HepG2 (cell line): Measurements from ENCODE around the gene C1orf116. TPM values are rescaled to one million over a fixed set of nuclear protein-coding genes. Genes with fewer than 3 reads are reported as not detected.

Experiments used
- ARID5B ChIP-seq: IDR thresholded peaks from 2 replicates; pipeline ENCODE4 v1.4.0; 2020; ENCODE audit warnings: mild to moderate bottlenecking, missing genetic modification reagents
- CBX2 ChIP-seq, 2 experiments: fragments of 200-600 bp in 1 of 2; sonication (generic); formaldehyde crosslinking in 1 of 2; IDR thresholded peaks; 2 replicates each; pipeline versions ENCODE4 v1.7.0 to v1.8.1; 2018 to 2022; ENCODE audit warnings: low read depth in 2 of 2, low read length in 1 of 2, mild to moderate bottlenecking in 1 of 2, missing genetic modification reagents in 1 of 2
- CSRNP1 ChIP-seq: sonication (generic); formaldehyde crosslinking; IDR thresholded peaks from 2 replicates; pipeline ENCODE4 v1.8.1; 2023; ENCODE audit warnings: mild to moderate bottlenecking, missing genetic modification reagents
- JARID2 ChIP-seq: sonication (generic); formaldehyde crosslinking; IDR thresholded peaks from 2 replicates; pipeline ENCODE4 v1.8.1; 2023; ENCODE audit warnings: missing genetic modification reagents, inconsistent platforms; ENCODE audit not compliant: insufficient replicate concordance
- MXD3 ChIP-seq: IDR thresholded peaks from 2 replicates; pipeline ENCODE4 v1.6.1; 2016; ENCODE audit warnings: mild to moderate bottlenecking, missing biosample characterization, missing genetic modification reagents
- PCBP2 ChIP-seq: fragments of 200-400 bp; formaldehyde crosslinking; optimal IDR thresholded peaks from 2 replicates; pipeline ENCODE3; 2018; ENCODE audit warnings: low read length, low read depth; ENCODE audit not compliant: poor library complexity, severe bottlenecking
- POLR2AphosphoS2 ChIP-seq: IDR thresholded peaks from 2 replicates; pipeline ENCODE4 v1.6.1; 2011; ENCODE audit warnings: low read depth, low read length, improper control_type of control experiment
- RXRB ChIP-seq: IDR thresholded peaks from 2 replicates; pipeline ENCODE4 v1.6.1; 2016; ENCODE audit warnings: borderline replicate concordance, missing genetic modification reagents, missing compliant biosample characterization
- SRF ChIP-seq: IDR thresholded peaks from 2 replicates; pipeline ENCODE4 v1.6.1; 2011; ENCODE audit warnings: mild to moderate bottlenecking, low read depth, low read length, moderate library complexity
- SUZ12 ChIP-seq: fragments of 150-350 bp; IDR thresholded peaks from 2 replicates; pipeline ENCODE4 v1.6.1; 2014; ENCODE audit warnings: low read depth, low read length
- TCF12 ChIP-seq, 2 experiments: fragments of 450-650 bp in 1 of 2; sonication (generic) in 1 of 2; formaldehyde crosslinking in 1 of 2; IDR thresholded peaks; 2 replicates each; pipeline versions ENCODE4 v1.6.1 to v1.8.0; 2017 to 2022; ENCODE audit warnings: antibody characterized with exemption in 1 of 2, mild to moderate bottlenecking in 1 of 2, missing genetic modification reagents in 1 of 2, moderate library complexity in 1 of 2
- ZBTB34 ChIP-seq: sonication (generic); formaldehyde crosslinking; IDR thresholded peaks from 2 replicates; pipeline ENCODE4 v1.8.0; 2022; ENCODE audit warnings: mild to moderate bottlenecking, missing genetic modification reagents
- ZNF12 ChIP-seq: sonication (generic); formaldehyde crosslinking; IDR thresholded peaks from 2 replicates; pipeline ENCODE4 v1.5.0; 2020; ENCODE audit warnings: missing genetic modification reagents
- ZNF331 ChIP-seq: sonication (generic); formaldehyde crosslinking; IDR thresholded peaks from 2 replicates; pipeline ENCODE4 v1.4.0; 2020; ENCODE audit warnings: missing genetic modification reagents
- ZNF644 ChIP-seq: IDR thresholded peaks from 2 replicates; pipeline ENCODE4 v1.6.1; 2016; ENCODE audit warnings: low read depth
- ZNF788 ChIP-seq: sonication (generic); formaldehyde crosslinking; IDR thresholded peaks from 2 replicates; pipeline ENCODE4 v1.5.0; 2020; ENCODE audit warnings: mild to moderate bottlenecking, missing genetic modification reagents, borderline replicate concordance
- ZSCAN9 ChIP-seq: IDR thresholded peaks from 2 replicates; pipeline ENCODE4 v1.6.1; 2016; ENCODE audit warnings: borderline replicate concordance
- polyA plus RNA-seq, 8 experiments: library from polyadenylated mRNA; depleted of rRNA in 3 of 8; stranded (reverse) in 7 of 8; unstranded in 1 of 8; fragments of >200 nt; fragmentation: Illumina TruSeq in 4 of 8; extraction: Trizol in 4 of 8; gene quantifications; 2 replicates each; pipeline versions ENCODE4 v1.2.1 to v1.2.3, GENCODE V29; 2011 to 2016; ENCODE audit warnings: low read depth in 4 of 8, missing spikeins in 1 of 8, mixed read lengths in 1 of 8; ENCODE audit not compliant: insufficient read depth in 1 of 8
- total RNA-seq, 5 experiments: library from RNA; depleted of rRNA; stranded (reverse); fragments of >200 nt; fragmentation: Illumina TruSeq; extraction: Trizol; gene quantifications; 2 replicates each; pipeline ENCODE4 v1.2.3, GENCODE V29; 2016; ENCODE audit warnings: low read depth in 1 of 5

The C1orf116 gene
- total and polyA plus RNA-seq, 2 of the 13 experiments (the other 11 are each of a cell fraction or from before 2014, with no cell fraction given), result 0.51 to 0.95 TPM

- TF ChIP-seq TCF12 (IDR thresholded peaks at IDR 0.05) (no peak), TCF12 (CRISPR knock-in tag; IDR thresholded peaks at IDR 0.05) (no peak), ZBTB34 (CRISPR knock-in tag) (no peak), ZNF788 (CRISPR knock-in tag) (no peak), RXRB (CRISPR knock-in tag) (no peak), MXD3 (peak; percentile 60; the same call in 1 of the 2 replicates), CSRNP1 (CRISPR knock-in tag) (peak; percentile 69; the same call in 1 of the 2 replicates), ZNF12 (CRISPR knock-in tag) (peak; percentile 73; the same call in 1 of the 2 replicates), POLR2AphosphoS2 (no peak), ARID5B (0 out of 2 replicates have a peak, but pooled peaks have one; percentile 28), SUZ12 (no peak), JARID2 (CRISPR knock-in tag) (peak; percentile 21), ZNF331 (CRISPR knock-in tag) (no peak; the same call in none of the 2 replicates), PCBP2 (no peak), SRF (no peak), CBX2 (IDR thresholded peaks at IDR 0.05; ENCODE audit: low read depth, low read length) (no peak), CBX2 (CRISPR knock-in tag; IDR thresholded peaks at IDR 0.05; ENCODE audit: low read depth) (no peak), ZNF644 (peak; percentile 49; the same call in 1 of the 2 replicates), ZSCAN9 (CRISPR knock-in tag) (0 out of 2 replicates have a peak, but pooled peaks have one; percentile 5)
Observed at GRCh38 chr1:207050480-207051190, 18.1 kb upstream of the C1orf116 start (continued).
